Measurements from ENCODE around the gene STK39.

DNA sequence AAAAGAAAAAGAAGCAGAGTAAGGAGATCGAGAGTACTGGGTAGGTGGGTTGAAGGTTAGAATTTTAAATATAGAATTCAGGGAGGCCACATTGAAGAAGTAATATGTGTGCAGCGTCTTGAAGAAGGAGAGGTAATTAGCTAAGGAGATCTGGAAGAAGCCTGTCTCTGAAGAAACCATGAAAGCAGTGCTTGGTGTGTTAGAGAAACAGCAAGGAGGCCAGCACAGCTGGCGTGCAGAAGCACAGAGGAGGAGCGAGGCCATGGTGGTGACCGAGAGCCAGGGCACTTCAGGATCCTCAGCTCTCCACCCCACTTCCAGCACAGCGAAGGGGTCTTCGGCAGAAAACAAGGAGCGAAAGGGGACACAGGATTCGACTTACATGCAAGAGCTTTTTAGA lies 305.8 kb downstream of the STK39 start:
- TF ChIP-seq, protein P1, sequence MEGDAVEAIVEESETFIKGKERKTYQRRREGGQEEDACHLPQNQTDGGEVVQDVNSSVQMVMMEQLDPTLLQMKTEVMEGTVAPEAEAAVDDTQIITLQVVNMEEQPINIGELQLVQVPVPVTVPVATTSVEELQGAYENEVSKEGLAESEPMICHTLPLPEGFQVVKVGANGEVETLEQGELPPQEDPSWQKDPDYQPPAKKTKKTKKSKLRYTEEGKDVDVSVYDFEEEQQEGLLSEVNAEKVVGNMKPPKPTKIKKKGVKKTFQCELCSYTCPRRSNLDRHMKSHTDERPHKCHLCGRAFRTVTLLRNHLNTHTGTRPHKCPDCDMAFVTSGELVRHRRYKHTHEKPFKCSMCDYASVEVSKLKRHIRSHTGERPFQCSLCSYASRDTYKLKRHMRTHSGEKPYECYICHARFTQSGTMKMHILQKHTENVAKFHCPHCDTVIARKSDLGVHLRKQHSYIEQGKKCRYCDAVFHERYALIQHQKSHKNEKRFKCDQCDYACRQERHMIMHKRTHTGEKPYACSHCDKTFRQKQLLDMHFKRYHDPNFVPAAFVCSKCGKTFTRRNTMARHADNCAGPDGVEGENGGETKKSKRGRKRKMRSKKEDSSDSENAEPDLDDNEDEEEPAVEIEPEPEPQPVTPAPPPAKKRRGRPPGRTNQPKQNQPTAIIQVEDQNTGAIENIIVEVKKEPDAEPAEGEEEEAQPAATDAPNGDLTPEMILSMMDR (IDR thresholded peaks at IDR 0.05): no peak
- TF ChIP-seq POLR2A (IDR thresholded peaks at IDR 0.05): no peak

All from right lobe of liver (tissue), 4 donors.